GM19324 (cell line): ENCODE results near the gene ASXL1.
"Not testable (repeated sequence)": the region's sequence is repeated elsewhere in the genome, so short reads cannot be mapped to it uniquely, and the experiment has no call there.

Experiments used
- ATAC-seq: cut with Tn5 transposase; IDR thresholded peaks from one replicate; pipeline ENCODE4 v1.9.1; 2021; ENCODE audit warnings: mild to moderate bottlenecking, moderate library complexity; ENCODE audit not compliant: unreplicated experiment, low FRiP score

Gene ASXL1

GRCh38 chr20:32397567-32398084 lies 39.5 kb downstream of the ASXL1 start:
- no peak for ATAC-seq

GRCh38 chr20:32400476-32400875 lies 42.3 kb downstream of the ASXL1 start:
- ATAC-seq = no peak

DNA sequence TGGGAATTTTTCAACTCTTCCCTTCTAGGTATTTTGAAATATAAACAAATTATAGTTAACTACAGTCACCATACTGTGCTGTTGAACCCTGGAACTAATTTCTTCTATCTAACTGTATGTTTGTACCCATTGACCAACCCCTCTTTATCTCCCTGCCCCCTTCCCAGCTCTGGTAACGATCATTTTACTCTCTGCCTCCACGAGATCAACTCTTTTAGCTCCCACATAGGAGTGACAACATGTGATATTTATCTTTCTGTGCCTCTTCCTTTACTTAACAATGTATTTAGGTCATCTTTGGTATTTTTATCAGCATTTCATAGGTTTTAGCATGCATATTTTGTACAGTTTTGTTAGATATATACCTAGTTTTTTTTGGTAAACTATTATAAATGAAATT lies 45.9 kb downstream of the ASXL1 start:
- no peak for ATAC-seq

DNA sequence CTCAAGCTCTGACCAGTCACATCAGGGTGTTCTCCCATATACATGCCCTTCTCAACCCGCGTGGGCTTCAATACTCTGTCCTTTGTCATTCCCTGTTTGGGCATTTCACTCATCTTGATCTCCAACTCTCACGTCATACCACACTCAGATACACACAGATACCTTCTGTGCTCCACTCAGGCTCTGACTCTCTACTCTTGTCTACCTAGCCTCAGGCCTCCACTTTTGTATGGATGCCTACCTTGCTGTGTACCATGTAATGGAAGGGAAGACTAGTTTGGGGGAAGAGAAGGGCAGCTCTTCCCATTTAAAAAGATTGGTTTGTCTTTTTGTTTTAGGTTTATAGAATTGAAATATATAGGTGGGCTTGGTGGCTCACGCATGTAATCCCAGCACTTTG lies 48.6 kb downstream of the ASXL1 start:
- no peak for ATAC-seq

- not testable (repeated sequence) for ATAC-seq
Observed at GRCh38 chr20:32407131-32407750, 49.1 kb downstream of the ASXL1 start.

- ATAC-seq = no peak
Observed at GRCh38 chr20:32411955-32412706, 54.0 kb downstream of the ASXL1 start.

GRCh38 chr20:32415494-32415893 lies 57.4 kb downstream of the ASXL1 start:
- no peak for ATAC-seq

GRCh38 chr20:32416206-32416605 lies 58.1 kb downstream of the ASXL1 start:
- ATAC-seq = no peak

GRCh38 chr20:32418376-32418775 lies 60.2 kb downstream of the ASXL1 start:
- no peak for ATAC-seq

DNA sequence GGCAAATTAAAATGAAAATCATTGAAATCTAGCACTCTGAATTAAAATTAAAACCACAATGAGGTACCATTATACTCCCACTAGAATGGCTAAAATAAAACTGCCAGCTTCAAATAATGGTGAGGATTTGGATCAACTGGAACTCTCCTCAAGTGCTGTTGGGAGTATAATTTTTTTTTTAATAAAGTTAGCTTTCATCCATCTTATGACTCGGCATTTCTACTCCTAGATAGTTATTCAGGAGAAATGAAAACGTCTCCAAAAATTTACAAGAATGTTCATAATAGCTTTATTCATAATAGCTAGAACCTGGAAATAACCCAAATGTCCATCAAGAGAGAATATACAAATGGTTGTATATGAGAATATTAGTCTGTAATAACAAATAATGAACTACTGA lies 63.2 kb downstream of the ASXL1 start:
- ATAC-seq = no peak

DNA sequence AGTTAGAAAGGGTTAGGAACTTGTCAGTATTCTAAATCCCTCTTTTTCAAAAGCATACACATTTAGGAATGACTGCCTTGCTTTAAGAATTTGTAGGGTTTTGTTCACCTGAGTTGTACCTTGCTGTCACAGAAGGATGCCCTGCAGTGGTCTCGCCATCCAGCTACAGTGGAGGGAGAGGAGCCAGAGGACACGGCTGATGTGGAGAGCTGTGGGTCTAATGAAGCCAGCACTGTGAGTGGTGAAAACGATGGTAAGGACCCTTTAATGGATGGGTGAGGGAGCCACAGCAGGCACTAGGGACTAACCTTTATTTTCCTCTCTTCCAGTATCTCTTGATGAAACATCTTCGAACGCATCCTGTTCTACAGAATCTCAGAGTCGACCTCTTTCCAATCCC lies 69.9 kb downstream of the ASXL1 start:
- ATAC-seq = no peak

- ATAC-seq = no peak
Observed at GRCh38 chr20:32429343-32429742, 71.2 kb downstream of the ASXL1 start.

- ATAC-seq = no peak
Observed at GRCh38 chr20:32429745-32430360, 71.7 kb downstream of the ASXL1 start.

- ATAC-seq = no peak
Observed at GRCh38 chr20:32431457-32431856, 73.3 kb downstream of the ASXL1 start.

DNA sequence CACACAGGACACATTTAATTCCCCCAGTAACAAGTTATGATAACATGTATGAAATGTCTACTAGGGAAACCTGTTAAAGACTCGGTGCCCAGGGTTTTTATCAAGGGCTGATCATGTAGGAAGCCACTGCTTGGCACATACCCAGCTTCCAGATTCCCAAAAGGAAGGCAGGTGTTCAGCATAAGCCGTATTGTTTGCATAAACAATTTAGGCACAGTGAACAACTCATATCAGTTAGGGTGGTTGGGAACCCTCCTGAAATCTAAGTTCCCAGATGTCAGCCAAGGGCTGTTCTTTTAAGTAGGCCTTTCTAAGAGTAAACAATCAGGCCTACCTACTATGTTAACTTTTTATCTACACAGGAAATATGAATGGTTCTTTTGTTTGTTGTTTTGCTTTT lies 74.1 kb downstream of the ASXL1 start:
- no peak for ATAC-seq

DNA sequence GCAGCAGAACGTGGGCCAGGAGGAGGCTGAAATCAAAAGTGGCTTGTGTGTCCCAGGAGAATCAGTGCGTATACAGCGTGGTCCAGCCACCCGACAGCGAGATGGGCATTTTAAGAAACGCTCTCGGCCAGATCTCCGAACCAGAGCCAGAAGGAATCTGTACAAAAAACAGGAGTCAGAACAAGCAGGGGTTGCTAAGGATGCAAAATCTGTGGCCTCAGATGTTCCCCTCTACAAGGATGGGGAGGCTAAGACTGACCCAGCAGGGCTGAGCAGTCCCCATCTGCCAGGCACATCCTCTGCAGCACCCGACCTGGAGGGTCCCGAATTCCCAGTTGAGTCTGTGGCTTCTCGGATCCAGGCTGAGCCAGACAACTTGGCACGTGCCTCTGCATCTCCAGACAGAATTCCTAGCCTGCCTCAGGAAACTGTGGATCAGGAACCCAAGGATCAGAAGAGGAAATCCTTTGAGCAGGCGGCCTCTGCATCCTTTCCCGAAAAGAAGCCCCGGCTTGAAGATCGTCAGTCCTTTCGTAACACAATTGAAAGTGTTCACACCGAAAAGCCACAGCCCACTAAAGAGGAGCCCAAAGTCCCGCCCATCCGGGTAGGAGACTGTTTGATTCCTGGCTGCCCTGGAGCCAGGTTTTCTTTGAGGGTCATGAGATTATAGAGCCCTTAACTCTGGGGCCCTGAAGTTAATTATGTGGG lies 75.3 kb downstream of the ASXL1 start:
- ATAC-seq = no peak

- no peak for ATAC-seq
Observed at GRCh38 chr20:32434434-32434833, 76.3 kb downstream of the ASXL1 start.

GRCh38 chr20:32435449-32436107 lies 77.4 kb downstream of the ASXL1 start:
- ATAC-seq = no peak

DNA sequence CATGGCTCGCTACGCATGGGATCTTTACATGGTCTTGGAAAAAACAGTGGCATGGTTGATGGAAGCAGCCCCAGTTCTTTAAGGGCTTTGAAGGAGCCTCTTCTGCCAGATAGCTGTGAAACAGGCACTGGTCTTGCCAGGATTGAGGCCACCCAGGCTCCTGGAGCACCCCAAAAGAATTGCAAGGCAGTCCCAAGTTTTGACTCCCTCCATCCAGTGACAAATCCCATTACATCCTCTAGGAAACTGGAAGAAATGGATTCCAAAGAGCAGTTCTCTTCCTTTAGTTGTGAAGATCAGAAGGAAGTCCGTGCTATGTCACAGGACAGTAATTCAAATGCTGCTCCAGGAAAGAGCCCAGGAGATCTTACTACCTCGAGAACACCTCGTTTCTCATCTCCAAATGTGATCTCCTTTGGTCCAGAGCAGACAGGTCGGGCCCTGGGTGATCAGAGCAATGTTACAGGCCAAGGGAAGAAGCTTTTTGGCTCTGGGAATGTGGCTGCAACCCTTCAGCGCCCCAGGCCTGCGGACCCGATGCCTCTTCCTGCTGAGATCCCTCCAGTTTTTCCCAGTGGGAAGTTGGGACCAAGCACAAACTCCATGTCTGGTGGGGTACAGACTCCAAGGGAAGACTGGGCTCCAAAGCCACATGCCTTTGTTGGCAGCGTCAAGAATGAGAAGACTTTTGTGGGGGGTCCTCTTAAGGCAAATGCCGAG lies 78.2 kb downstream of the ASXL1 start:
- no peak for ATAC-seq

DNA sequence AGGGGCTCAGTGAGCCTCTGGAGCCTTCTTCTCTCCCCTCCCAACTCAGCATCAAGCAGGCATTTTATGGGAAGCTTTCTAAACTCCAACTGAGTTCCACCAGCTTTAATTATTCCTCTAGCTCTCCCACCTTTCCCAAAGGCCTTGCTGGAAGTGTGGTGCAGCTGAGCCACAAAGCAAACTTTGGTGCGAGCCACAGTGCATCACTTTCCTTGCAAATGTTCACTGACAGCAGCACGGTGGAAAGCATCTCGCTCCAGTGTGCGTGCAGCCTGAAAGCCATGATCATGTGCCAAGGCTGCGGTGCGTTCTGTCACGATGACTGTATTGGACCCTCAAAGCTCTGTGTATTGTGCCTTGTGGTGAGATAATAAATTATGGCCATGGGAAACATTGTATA lies 78.8 kb downstream of the ASXL1 start:
- no peak for ATAC-seq
